Measurements from ENCODE around the gene BMP2K. TPM values are rescaled to one million over a fixed set of nuclear protein-coding genes. Genes with fewer than 3 reads are reported as not detected.

Gene BMP2K
- total and polyA plus RNA-seq, 4 donors: 7.1 to 75.4 (median 23.5) TPM

DNA sequence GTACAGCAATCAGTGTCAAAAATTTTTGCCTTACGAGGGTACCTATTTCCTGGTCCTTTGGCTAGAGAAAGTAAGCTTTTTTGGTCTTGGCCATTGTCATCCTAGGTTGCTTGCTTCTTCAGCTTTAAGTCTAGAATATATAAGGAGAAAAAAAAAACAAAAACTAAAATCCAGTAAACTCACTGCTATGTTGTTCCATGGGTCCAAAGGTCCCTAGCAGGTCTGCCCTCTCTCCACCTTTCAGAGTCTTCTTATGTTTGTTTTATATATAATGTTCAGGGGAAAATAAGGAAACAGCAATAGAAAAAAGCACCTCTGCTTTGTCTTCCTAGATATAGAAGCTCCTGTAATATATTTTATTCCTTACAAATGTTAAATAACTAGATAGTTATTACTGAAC is 18.1 kb upstream of the BMP2K start:
- Histone ChIP-seq H3K4me1 (ENCODE audit: control insufficient read depth in 1 of 2, insufficient read depth in 2 of 2, low read length in 2 of 2) (no peaks in the 10 kb centered on the region), H3K36me3 (ENCODE audit: control insufficient read depth in 1 of 2, insufficient read depth in 2 of 2, low read length in 1 of 2) (no peaks in the 10 kb centered on the region), H3K4me3 (ENCODE audit: low read length in 2 of 2) (no peak overlapping the region), H3K27me3 (ENCODE audit: control insufficient read depth in 1 of 2, insufficient read depth in 2 of 2, low read length in 1 of 2) (no peaks in the 10 kb centered on the region), H3K9me3 (ENCODE audit: control insufficient read depth, low read length) (no peaks in the 10 kb centered on the region), H3K27ac (ENCODE audit: low read depth in 1 of 2, low read length in 2 of 2) (no peak overlapping the region)
- WGBS, 2 donors: 96% methylated on average over 1 of the region's 1 CpG
- no peak for ATAC-seq (ENCODE audit: low FRiP score)
- intact Hi-C loops (cut with DNase I): no loop called here
- DNase-seq: no peak

DNA sequence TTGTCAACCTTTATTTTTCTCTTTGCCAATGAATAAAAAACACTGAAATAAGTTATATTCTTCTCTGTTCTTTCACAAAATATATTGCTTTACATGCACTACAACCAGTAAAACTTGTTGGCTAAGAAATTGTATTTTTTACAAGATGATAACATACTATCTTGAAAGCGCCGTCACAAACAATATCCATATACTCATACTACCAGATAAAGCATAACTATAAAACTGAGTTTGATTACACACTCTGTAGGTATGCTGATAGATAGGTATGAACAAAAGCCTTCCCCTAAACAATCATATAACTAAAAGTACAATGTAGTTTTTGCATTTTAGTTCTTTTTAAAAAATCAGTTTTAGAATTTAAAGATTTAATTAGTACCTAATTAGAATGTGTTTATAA is 13.6 kb upstream of the BMP2K start:
- WGBS, 2 donors: 87 to 90% methylated on average over 2 of the region's 2 CpGs
- H3K4me3 ChIP-seq (ENCODE audit: low read length in 2 of 2): no peak overlapping the region
- H3K4me1 ChIP-seq (ENCODE audit: control insufficient read depth in 1 of 2, insufficient read depth in 2 of 2, low read length in 2 of 2): no peaks in the 10 kb centered on the region
- intact Hi-C loops (cut with DNase I): no loop called here
- no peak for DNase-seq
- H3K36me3 ChIP-seq (ENCODE audit: control insufficient read depth in 1 of 2, insufficient read depth in 2 of 2, low read length in 1 of 2): no peaks in the 10 kb centered on the region
- H3K9me3 ChIP-seq (ENCODE audit: control insufficient read depth, low read length): no peaks in the 10 kb centered on the region
- ATAC-seq (ENCODE audit: low FRiP score): no peak
- no peaks in the 10 kb centered on the region for H3K27me3 ChIP-seq (ENCODE audit: control insufficient read depth in 1 of 2, insufficient read depth in 2 of 2, low read length in 1 of 2)
- H3K27ac ChIP-seq (ENCODE audit: low read depth in 1 of 2, low read length in 2 of 2): no peak overlapping the region

DNA sequence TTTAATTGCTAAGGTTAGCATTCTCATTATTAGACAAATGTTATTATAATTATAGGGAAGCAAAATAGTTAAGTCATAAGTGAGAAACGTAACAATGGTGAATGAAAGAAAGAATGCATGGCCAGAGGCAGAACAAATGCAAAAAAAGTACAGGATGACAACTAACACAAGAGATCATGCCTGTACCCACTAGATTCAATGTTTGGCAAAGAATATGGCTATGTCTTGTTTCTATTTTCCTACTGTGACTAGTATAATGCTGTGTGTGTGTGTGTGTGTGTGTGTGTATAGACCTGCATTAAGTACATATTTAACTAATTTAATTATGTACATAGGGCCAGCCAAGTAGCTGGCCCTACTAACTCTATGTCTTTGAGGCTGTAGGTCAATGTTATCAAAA is 12.9 kb upstream of the BMP2K start:
- ATAC-seq (ENCODE audit: low FRiP score) (no peak), DNase-seq (no peak)
- Histone ChIP-seq H3K4me3 (ENCODE audit: low read length in 2 of 2) (no peak overlapping the region), H3K27ac (ENCODE audit: low read depth in 1 of 2, low read length in 2 of 2) (no peak overlapping the region), H3K9me3 (ENCODE audit: control insufficient read depth, low read length) (no peaks in the 10 kb centered on the region), H3K4me1 (ENCODE audit: control insufficient read depth in 1 of 2, insufficient read depth in 2 of 2, low read length in 2 of 2) (no peaks in the 10 kb centered on the region), H3K36me3 (ENCODE audit: control insufficient read depth in 1 of 2, insufficient read depth in 2 of 2, low read length in 1 of 2) (no peaks in the 10 kb centered on the region), H3K27me3 (ENCODE audit: control insufficient read depth in 1 of 2, insufficient read depth in 2 of 2, low read length in 1 of 2) (no peaks in the 10 kb centered on the region)
- intact Hi-C loops (cut with DNase I): no loop called here
- WGBS, 2 donors: 67 to 81% methylated on average over 1 of the region's 1 CpG

DNA sequence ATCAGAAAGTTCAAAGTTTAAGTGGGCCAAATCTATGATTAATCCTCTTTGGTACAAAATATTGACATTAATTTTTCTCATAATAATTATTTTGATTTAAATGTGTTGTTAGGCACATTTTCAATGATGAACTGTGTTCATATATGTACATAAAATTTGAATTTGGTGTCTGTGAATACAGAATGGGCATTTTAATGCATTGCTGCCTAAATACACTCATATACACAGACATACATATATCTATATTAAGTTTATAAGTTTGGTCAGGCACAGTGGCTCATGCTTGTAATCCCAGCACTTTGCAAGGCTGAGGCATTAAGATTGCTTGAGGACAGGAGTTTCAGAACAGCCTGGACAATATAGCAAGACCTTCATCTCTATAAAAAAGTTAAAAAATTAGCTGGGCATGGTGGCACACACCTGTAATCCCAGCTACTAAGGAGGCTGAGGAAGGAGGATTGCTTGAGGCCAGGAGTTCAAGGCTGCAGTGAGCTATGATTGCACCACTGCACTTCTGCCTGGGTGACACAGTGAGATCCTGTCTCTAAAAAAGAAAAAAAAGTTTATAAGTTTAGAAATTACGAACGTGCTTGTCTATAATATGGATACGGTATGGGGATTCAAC is 12.3 kb upstream of the BMP2K start:
- ATAC-seq (ENCODE audit: low FRiP score) (no peak), DNase-seq (no peak)
- 88 to 92% methylated on average over 3 of the region's 3 CpGs for WGBS, 2 donors
- Histone ChIP-seq H3K4me3 (ENCODE audit: low read length in 2 of 2) (no peak overlapping the region), H3K27me3 (ENCODE audit: control insufficient read depth in 1 of 2, insufficient read depth in 2 of 2, low read length in 1 of 2) (no peaks in the 10 kb centered on the region), H3K4me1 (ENCODE audit: control insufficient read depth in 1 of 2, insufficient read depth in 2 of 2, low read length in 2 of 2) (no peaks in the 10 kb centered on the region), H3K36me3 (ENCODE audit: control insufficient read depth in 1 of 2, insufficient read depth in 2 of 2, low read length in 1 of 2) (no peaks in the 10 kb centered on the region), H3K27ac (ENCODE audit: low read depth in 1 of 2, low read length in 2 of 2) (no peak overlapping the region), H3K9me3 (ENCODE audit: control insufficient read depth, low read length) (no peaks in the 10 kb centered on the region)
- intact Hi-C loops (cut with DNase I): no loop called here

DNA sequence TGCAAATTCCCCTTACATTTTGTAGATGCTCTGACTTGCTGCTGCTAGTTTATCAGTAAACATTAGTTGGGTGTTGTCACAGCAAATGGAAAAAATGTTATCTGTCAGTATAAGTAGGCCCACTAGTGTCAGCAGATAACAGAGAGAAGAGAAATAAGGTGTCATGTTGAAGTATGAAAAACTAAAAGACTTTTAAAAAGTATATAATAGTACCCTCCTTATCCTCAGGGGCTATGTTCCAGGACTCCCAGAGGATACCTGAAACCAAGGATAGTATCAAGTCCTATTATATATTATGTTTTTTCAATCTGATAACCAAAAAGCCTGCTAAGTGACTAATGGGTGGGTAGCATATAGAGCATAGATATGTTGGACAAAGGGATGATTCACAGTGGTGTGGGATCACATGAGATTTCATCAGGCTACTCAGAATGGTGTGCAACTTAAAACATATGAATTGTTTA is 11.6 kb upstream of the BMP2K start:
- intact Hi-C loops (cut with DNase I): no loop called here
- Histone ChIP-seq H3K27ac (ENCODE audit: low read depth in 1 of 2, low read length in 2 of 2) (no peak overlapping the region), H3K27me3 (ENCODE audit: control insufficient read depth in 1 of 2, insufficient read depth in 2 of 2, low read length in 1 of 2) (no peaks in the 10 kb centered on the region), H3K36me3 (ENCODE audit: control insufficient read depth in 1 of 2, insufficient read depth in 2 of 2, low read length in 1 of 2) (no peaks in the 10 kb centered on the region), H3K4me1 (ENCODE audit: control insufficient read depth in 1 of 2, insufficient read depth in 2 of 2, low read length in 2 of 2) (no peaks in the 10 kb centered on the region), H3K4me3 (ENCODE audit: low read length in 2 of 2) (no peak overlapping the region), H3K9me3 (ENCODE audit: control insufficient read depth, low read length) (no peaks in the 10 kb centered on the region)
- DNase-seq (no peak), ATAC-seq (ENCODE audit: low FRiP score) (no peak)

DNA sequence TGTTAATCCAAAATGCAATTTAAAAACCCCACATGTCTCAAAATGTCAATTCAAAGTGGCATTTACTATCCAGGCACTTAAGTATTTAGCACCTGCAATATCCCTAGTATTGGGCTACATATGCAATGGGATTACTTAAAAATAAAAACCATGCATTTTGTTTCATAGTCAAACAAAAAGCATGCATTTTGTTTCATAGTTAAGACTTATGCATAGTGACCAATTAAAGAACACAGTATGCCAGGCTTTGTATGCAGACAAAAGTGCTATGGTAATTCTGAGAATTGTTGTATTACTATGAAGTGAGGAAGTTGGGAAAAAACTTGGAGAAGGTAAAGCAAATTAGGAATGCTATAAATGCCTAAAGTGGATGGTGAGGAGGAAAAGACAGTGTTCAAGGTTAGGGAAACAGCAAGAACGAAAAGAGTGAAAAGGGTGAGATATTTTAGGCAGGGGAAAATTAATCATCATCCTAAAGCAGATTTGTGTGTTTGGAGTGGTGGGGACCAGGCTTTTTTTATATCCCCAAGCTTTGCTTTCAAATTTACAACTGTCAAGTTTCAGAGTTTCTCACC is 10.6 kb upstream of the BMP2K start:
- intact Hi-C loops (cut with DNase I): no loop called here
- no peak for ATAC-seq (ENCODE audit: low FRiP score)
- Histone ChIP-seq H3K27me3 (ENCODE audit: control insufficient read depth in 1 of 2, insufficient read depth in 2 of 2, low read length in 1 of 2) (no peaks in the 10 kb centered on the region), H3K4me3 (ENCODE audit: low read length in 2 of 2) (no peak overlapping the region), H3K27ac (ENCODE audit: low read depth in 1 of 2, low read length in 2 of 2) (no peak overlapping the region), H3K36me3 (ENCODE audit: control insufficient read depth in 1 of 2, insufficient read depth in 2 of 2, low read length in 1 of 2) (no peaks in the 10 kb centered on the region), H3K9me3 (ENCODE audit: control insufficient read depth, low read length) (no peaks in the 10 kb centered on the region), H3K4me1 (ENCODE audit: control insufficient read depth in 1 of 2, insufficient read depth in 2 of 2, low read length in 2 of 2) (no peaks in the 10 kb centered on the region)
- WGBS, 2 donors: 0 to 11% methylated on average over 1 of the region's 1 CpG
- DNase-seq: no peak

DNA sequence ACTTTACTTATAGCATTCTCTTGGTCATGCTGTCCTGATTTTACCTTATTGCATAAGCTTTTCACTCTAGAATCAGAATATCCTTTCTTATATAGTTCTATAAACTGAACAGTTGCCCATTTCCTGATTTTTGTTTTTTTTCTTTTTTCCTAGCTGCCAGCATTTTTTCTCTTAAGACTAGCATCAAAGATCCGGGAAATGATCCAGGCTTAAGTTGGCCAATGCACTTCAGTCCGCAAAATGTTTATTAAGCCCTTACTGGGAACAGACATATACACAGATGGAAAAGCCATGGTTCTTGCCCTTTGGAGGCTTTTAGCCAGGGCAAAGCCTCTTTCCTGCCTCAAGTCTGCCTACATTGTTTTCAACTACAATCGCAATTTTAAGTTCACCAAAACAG is 10.1 kb upstream of the BMP2K start:
- DNase-seq: no peak
- intact Hi-C loops (cut with DNase I): no loop called here

DNA sequence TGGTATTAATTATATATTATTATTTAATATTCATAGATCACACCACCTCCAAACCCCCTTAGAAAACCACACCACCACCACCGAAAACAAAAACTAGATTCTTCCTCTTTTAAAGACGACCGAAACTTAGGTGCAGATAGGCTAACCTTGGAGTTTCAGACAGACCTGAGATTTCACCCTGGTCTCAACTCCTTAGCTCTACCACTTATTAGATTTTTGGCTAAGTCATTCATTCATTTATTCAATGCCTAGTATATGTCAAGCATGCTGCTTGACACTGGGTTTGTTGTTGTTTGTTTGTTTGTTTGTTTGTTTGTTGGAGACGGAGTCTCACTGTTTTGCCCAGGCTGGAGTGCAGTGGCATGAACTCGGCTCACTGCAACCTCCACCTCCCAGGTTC is 9.5 kb upstream of the BMP2K start:
- Histone ChIP-seq H3K9me3 (ENCODE audit: control insufficient read depth, low read length) (no peaks in the 10 kb centered on the region), H3K36me3 (ENCODE audit: control insufficient read depth in 1 of 2, insufficient read depth in 2 of 2, low read length in 1 of 2) (no peaks in the 10 kb centered on the region), H3K4me3 (ENCODE audit: low read length in 2 of 2) (no peak overlapping the region), H3K27me3 (ENCODE audit: control insufficient read depth in 1 of 2, insufficient read depth in 2 of 2, low read length in 1 of 2) (no peaks in the 10 kb centered on the region), H3K27ac (ENCODE audit: low read depth in 1 of 2, low read length in 2 of 2) (no peak overlapping the region), H3K4me1 (ENCODE audit: control insufficient read depth in 1 of 2, insufficient read depth in 2 of 2, low read length in 2 of 2) (no peaks in the 10 kb centered on the region)
- ATAC-seq (ENCODE audit: low FRiP score): no peak
- DNase-seq: no peak
- intact Hi-C loops (cut with DNase I): no loop called here
- WGBS, 2 donors: 94 to 99% methylated on average over 5 of the region's 5 CpGs

More for the DNA sequence above, 10.1 kb upstream of the BMP2K start:
- Histone ChIP-seq H3K4me3 (ENCODE audit: low read length in 2 of 2) (no peak overlapping the region), H3K36me3 (ENCODE audit: control insufficient read depth in 1 of 2, insufficient read depth in 2 of 2, low read length in 1 of 2) (no peaks in the 10 kb centered on the region), H3K27ac (ENCODE audit: low read depth in 1 of 2, low read length in 2 of 2) (no peak overlapping the region), H3K27me3 (ENCODE audit: control insufficient read depth in 1 of 2, insufficient read depth in 2 of 2, low read length in 1 of 2) (no peaks in the 10 kb centered on the region), H3K4me1 (ENCODE audit: control insufficient read depth in 1 of 2, insufficient read depth in 2 of 2, low read length in 2 of 2) (no peaks in the 10 kb centered on the region), H3K9me3 (ENCODE audit: control insufficient read depth, low read length) (no peaks in the 10 kb centered on the region)
- no peak for ATAC-seq (ENCODE audit: low FRiP score)
- WGBS, 2 donors: 19 to 21% methylated on average over 3 of the region's 3 CpGs

DNA sequence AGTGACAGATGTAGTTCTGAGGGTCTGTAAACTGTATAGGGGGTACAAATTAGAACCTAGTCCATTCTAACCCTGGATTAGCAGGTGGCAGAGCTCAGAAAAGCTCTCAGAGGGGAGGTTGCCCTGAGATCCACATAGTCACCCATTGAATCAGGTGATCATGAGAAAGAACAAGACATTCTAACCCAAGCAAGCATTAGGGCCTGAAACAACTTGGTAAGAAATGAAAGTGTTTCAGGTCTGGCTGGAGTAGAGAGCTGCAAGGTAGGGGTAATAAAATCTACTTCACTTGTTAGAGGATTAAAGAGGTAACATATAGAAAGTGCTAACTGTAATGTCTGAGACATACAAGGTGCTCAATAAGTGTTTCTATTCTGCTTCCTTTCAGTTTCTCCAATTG is 8.8 kb upstream of the BMP2K start:
- no peak for ATAC-seq (ENCODE audit: low FRiP score)
- no peak for DNase-seq
- intact Hi-C loops (cut with DNase I): no loop called here
- Histone ChIP-seq H3K36me3 (ENCODE audit: control insufficient read depth in 1 of 2, insufficient read depth in 2 of 2, low read length in 1 of 2) (no peaks in the 10 kb centered on the region), H3K4me1 (ENCODE audit: control insufficient read depth in 1 of 2, insufficient read depth in 2 of 2, low read length in 2 of 2) (no peaks in the 10 kb centered on the region), H3K9me3 (ENCODE audit: control insufficient read depth, low read length) (no peaks in the 10 kb centered on the region), H3K27me3 (ENCODE audit: control insufficient read depth in 1 of 2, insufficient read depth in 2 of 2, low read length in 1 of 2) (no peaks in the 10 kb centered on the region), H3K4me3 (ENCODE audit: low read length in 2 of 2) (no peak overlapping the region), H3K27ac (ENCODE audit: low read depth in 1 of 2, low read length in 2 of 2) (no peak overlapping the region)
